Measurements from ENCODE around the gene ARAP1. TPM values are rescaled to one million over a fixed set of nuclear protein-coding genes. Genes with fewer than 3 reads are reported as not detected.

ARAP1 gene
- polyA plus RNA-seq, 3 donors = 48.7 to 487 (median 79.0) TPM

GRCh38 chr11:72759468-72759985 is 7.3 kb upstream of the ARAP1 start:
- peak overlapping the region in 6 of 7 donors; percentile 69 to 94 (median 82) for H3K27ac Mint-ChIP-seq
- H3K36me3 Mint-ChIP-seq = peaks cover 15 to 30% of the 10 kb centered on the region in 2 donors
- Histone ChIP-seq H3K4me2 (replicated peaks; ENCODE audit: extremely low read depth, low read length, poor library complexity, severe bottlenecking) (no peak overlapping the region), H3K36me3 (replicated peaks in 1 of 2; ENCODE audit: control insufficient read depth in 1 of 2, insufficient read depth in 2 of 2, low read length in 2 of 2) (no peaks in the 10 kb centered on the region), H4K20me1 (ENCODE audit: insufficient read depth, low read length) (no peaks in the 10 kb centered on the region), H3K27ac (ENCODE audit: low read depth in 1 of 2, low read length in 2 of 2) (peak overlapping the region in 1 of 2 donors; percentile 44), H3K9ac (ENCODE audit: insufficient read depth, low read length, poor library complexity, severe bottlenecking) (no peak overlapping the region), H3K27me3 (ENCODE audit: control insufficient read depth in 2 of 2, insufficient read depth in 2 of 2, low read length in 2 of 2) (no peaks in the 10 kb centered on the region), H3K79me2 (ENCODE audit: insufficient read depth, low read length) (no peaks in the 10 kb centered on the region), H3K4me3 (replicated peaks in 1 of 3; ENCODE audit: low read depth in 2 of 3, low read length in 3 of 3) (no peak overlapping the region), H2AFZ (ENCODE audit: insufficient read depth, low read depth, low read length, poor library complexity, severe bottlenecking) (no peak overlapping the region), H3K9me3 (replicated peaks in 1 of 2; ENCODE audit: control insufficient read depth in 1 of 2, insufficient read depth in 1 of 2, low read length in 2 of 2) (no peaks in the 10 kb centered on the region), H3K4me1 (ENCODE audit: control insufficient read depth in 1 of 2, insufficient read depth in 2 of 2, low read length in 2 of 2) (peaks cover 17 to 35% of the 10 kb centered on the region in 2 donors)
- peaks cover 5 to 11% (median 11%) of the 10 kb centered on the region in 3 donors for H3K27me3 Mint-ChIP-seq (ENCODE audit: low read depth in 3 of 3)
- peak overlapping the region; percentile 25 to 29 for H3K4me3 Mint-ChIP-seq
- no peak for TF ChIP-seq CTCF (IDR thresholded peaks at IDR 0.05)
- no peak for DNase-seq
- peaks cover 52% of the 10 kb centered on the region for H3K4me1 Mint-ChIP-seq
- H3K9me3 Mint-ChIP-seq = peaks cover 0 to 1% (median 0%) of the 10 kb centered on the region in 7 donors
- WGBS (ENCODE audit: insufficient coverage) = 64% methylated on average over 1 of the region's 8 CpGs
- intact Hi-C loops (cut with micrococcal nuclease) = loop anchor here in 1 of 2 donors (5.0 kb wide), 1 partner anchor 37 kb away; no protein-coding TSS in a partner anchor

DNA sequence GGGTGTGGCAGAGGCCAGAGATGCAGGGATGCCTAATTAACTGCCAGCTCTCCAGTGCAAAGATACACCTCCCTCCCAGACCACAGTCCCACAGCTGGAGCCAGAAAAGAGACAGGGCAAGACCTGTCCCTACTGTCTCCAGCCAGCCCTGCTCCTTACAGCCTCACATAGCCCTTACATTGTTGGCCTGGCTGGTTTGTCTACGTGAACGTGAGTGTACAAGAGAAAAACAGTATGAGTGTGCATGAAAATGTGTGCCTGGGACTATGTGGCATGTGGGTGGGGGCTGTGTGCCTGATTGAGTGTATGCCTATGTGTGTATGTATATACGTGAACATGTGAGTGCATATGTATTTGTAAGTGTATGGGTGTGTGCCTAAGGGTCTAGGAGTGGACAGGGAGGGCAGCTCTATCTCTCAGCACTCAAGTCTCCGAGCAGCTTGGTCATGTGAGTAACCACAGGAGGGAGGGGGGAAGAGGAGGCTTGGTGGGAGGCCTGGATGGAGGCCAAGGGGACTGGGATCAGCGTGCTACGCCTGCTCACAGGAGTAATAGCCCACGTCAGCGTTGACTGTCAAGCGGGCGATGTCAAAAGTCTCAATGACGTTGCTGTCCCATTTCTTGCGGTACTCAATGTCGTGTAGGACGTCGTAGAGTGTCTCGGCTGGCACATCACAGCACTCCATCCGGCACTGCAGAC is 6.6 kb upstream of the ARAP1 start:
- no peak overlapping the region for H3K4me2 ChIP-seq (replicated peaks; ENCODE audit: extremely low read depth, low read length, poor library complexity, severe bottlenecking)
- no peaks in the 10 kb centered on the region for H3K27me3 ChIP-seq (ENCODE audit: control insufficient read depth in 2 of 2, insufficient read depth in 2 of 2, low read length in 2 of 2)
- intact Hi-C loops (cut with micrococcal nuclease) = loop anchor here in 1 of 2 donors (5.0 kb wide), 1 partner anchor 37 kb away; no protein-coding TSS in a partner anchor
- peak overlapping the region; percentile 25 to 29 for H3K4me3 Mint-ChIP-seq
- peaks cover 18 to 34% of the 10 kb centered on the region in 2 donors for H3K36me3 Mint-ChIP-seq
- no peaks in the 10 kb centered on the region for H3K9me3 ChIP-seq (replicated peaks in 1 of 2; ENCODE audit: control insufficient read depth in 1 of 2, insufficient read depth in 1 of 2, low read length in 2 of 2)
- peak; percentile 73 to 87 (median 76) for DNase-seq
- TF ChIP-seq CTCF (IDR thresholded peaks at IDR 0.05) = no peak
- H3K27ac Mint-ChIP-seq = peak overlapping the region; percentile 69 to 94 (median 82)
- peaks cover 53% of the 10 kb centered on the region for H3K4me1 Mint-ChIP-seq
- H3K27ac ChIP-seq (ENCODE audit: low read depth in 1 of 2, low read length in 2 of 2) = peak overlapping the region in 1 of 2 donors; percentile 44
- no peak overlapping the region for H2AFZ ChIP-seq (ENCODE audit: insufficient read depth, low read depth, low read length, poor library complexity, severe bottlenecking)
- WGBS (ENCODE audit: insufficient coverage) = 43% methylated on average over 16 of the region's 17 CpGs
- H3K4me1 ChIP-seq (ENCODE audit: control insufficient read depth in 1 of 2, insufficient read depth in 2 of 2, low read length in 2 of 2) = peaks cover 17 to 36% of the 10 kb centered on the region in 2 donors
- H4K20me1 ChIP-seq (ENCODE audit: insufficient read depth, low read length) = no peaks in the 10 kb centered on the region
- no peak overlapping the region for H3K9ac ChIP-seq (ENCODE audit: insufficient read depth, low read length, poor library complexity, severe bottlenecking)
- H3K36me3 ChIP-seq (replicated peaks in 1 of 2; ENCODE audit: control insufficient read depth in 1 of 2, insufficient read depth in 2 of 2, low read length in 2 of 2) = no peaks in the 10 kb centered on the region
- H3K4me3 ChIP-seq (replicated peaks in 1 of 3; ENCODE audit: low read depth in 2 of 3, low read length in 3 of 3) = no peak overlapping the region
- peaks cover 0 to 1% (median 0%) of the 10 kb centered on the region in 7 donors for H3K9me3 Mint-ChIP-seq
- H3K79me2 ChIP-seq (ENCODE audit: insufficient read depth, low read length) = no peaks in the 10 kb centered on the region
- peaks cover 5 to 11% (median 11%) of the 10 kb centered on the region in 3 donors for H3K27me3 Mint-ChIP-seq (ENCODE audit: low read depth in 3 of 3)
